ENCODE results near the gene CDC42EP5. TPM values are rescaled to one million over a fixed set of nuclear protein-coding genes. Genes with fewer than 3 reads are reported as not detected.

The CDC42EP5 gene
- total and polyA plus RNA-seq, 4 donors: 0.28 to 2.2 (median 0.84) TPM; not detected in 1

DNA sequence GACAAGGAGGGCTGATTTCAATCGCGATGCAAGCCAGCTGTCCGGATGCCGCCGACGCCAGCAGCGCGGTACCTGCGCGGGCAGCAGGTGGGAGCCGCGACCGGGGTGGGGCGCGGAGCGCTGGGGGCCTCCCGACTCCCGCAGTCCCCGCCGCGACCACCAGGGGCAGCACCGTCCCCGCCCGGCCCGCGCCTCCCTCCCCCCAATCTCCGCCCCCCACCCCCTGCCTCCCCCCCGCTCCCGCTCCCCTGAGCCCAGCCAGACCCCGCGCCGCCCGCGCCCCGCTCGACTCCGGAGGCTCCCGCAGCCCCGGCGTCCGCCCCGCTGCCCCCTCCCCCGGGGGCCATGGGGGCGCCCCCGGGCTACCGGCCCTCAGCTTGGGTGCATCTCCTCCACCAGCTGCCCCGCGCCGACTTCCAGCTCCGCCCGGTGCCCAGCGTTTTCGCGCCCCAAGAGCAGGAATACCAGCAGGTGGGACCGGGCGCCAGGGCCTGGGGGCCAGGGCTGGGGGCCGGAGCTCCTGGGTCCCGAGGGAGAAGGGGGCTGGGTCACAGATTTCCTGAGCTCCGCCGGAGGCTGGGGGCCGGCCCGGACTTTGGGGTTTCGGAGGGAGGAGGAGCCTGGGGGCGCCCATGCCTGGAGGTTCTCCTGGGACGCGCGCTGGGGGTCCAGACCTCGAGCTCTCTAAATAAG is 57.7 kb downstream of the CDC42EP5 start, which contains the start of gene TTYH1:
Gene TTYH1 (plus strand): TSS at position 257 of the 693 bp plus-strand sequence. CDS start 89 bp downstream, at position 346.
- Histone ChIP-seq H3K27ac (ENCODE audit: low read depth in 1 of 2, low read length in 2 of 2) (no peak within 1 kb of the TSS), H3K9ac (ENCODE audit: low read depth in 1 of 2, low read length in 2 of 2) (no peak within 1 kb of the TSS), H3K36me3 (ENCODE audit: control insufficient read depth in 4 of 4, insufficient read depth in 3 of 4, low read depth in 1 of 4, low read length in 3 of 4) (no peaks in the 10 kb centered on the region), H3K9me3 (ENCODE audit: control insufficient read depth in 4 of 4, low read length in 3 of 4) (no peaks in the 10 kb centered on the region), H3K4me1 (ENCODE audit: control insufficient read depth in 4 of 4, insufficient read depth in 4 of 4, low read length in 3 of 4) (no peaks in the 10 kb centered on the region), H3K27me3 (ENCODE audit: control insufficient read depth in 4 of 4, insufficient read depth in 4 of 4, low read length in 3 of 4) (peaks cover 0 to 11% (median 8%) of the 10 kb centered on the region in 4 donors), H3K4me3 (ENCODE audit: low read depth in 1 of 3, low read length in 3 of 3) (no peak within 1 kb of the TSS)
- TF ChIP-seq NR2F2 (IDR thresholded peaks at IDR 0.05) (no peak), YY1 (IDR thresholded peaks at IDR 0.05) (no peak), SP1 (IDR thresholded peaks at IDR 0.05) (no peak), EGR1 (IDR thresholded peaks at IDR 0.05; ENCODE audit: low read depth in 2 of 2) (no peak), HNF4A (conservative IDR thresholded peaks at IDR 0.05) (no peak), GABPA (IDR thresholded peaks at IDR 0.05 in 1 of 2, conservative IDR thresholded peaks at IDR 0.05 in 1 of 2) (no peak), RAD21 (IDR thresholded peaks at IDR 0.05) (no peak), TAF1 (conservative IDR thresholded peaks at IDR 0.05) (no peak), JUND (IDR thresholded peaks at IDR 0.05) (no peak), HNF4G (IDR thresholded peaks at IDR 0.05) (no peak), RXRA (IDR thresholded peaks at IDR 0.05) (no peak), FOXA2 (IDR thresholded peaks at IDR 0.05) (no peak), FOXA1 (IDR thresholded peaks at IDR 0.05) (no peak)
- TF ChIP-seq, protein P1, sequence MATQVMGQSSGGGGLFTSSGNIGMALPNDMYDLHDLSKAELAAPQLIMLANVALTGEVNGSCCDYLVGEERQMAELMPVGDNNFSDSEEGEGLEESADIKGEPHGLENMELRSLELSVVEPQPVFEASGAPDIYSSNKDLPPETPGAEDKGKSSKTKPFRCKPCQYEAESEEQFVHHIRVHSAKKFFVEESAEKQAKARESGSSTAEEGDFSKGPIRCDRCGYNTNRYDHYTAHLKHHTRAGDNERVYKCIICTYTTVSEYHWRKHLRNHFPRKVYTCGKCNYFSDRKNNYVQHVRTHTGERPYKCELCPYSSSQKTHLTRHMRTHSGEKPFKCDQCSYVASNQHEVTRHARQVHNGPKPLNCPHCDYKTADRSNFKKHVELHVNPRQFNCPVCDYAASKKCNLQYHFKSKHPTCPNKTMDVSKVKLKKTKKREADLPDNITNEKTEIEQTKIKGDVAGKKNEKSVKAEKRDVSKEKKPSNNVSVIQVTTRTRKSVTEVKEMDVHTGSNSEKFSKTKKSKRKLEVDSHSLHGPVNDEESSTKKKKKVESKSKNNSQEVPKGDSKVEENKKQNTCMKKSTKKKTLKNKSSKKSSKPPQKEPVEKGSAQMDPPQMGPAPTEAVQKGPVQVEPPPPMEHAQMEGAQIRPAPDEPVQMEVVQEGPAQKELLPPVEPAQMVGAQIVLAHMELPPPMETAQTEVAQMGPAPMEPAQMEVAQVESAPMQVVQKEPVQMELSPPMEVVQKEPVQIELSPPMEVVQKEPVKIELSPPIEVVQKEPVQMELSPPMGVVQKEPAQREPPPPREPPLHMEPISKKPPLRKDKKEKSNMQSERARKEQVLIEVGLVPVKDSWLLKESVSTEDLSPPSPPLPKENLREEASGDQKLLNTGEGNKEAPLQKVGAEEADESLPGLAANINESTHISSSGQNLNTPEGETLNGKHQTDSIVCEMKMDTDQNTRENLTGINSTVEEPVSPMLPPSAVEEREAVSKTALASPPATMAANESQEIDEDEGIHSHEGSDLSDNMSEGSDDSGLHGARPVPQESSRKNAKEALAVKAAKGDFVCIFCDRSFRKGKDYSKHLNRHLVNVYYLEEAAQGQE (IDR thresholded peaks at IDR 0.05): no peak
- TF ChIP-seq, protein P2, sequence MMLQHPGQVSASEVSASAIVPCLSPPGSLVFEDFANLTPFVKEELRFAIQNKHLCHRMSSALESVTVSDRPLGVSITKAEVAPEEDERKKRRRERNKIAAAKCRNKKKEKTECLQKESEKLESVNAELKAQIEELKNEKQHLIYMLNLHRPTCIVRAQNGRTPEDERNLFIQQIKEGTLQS (IDR thresholded peaks at IDR 0.05): no peak
- TF ChIP-seq, protein P3, sequence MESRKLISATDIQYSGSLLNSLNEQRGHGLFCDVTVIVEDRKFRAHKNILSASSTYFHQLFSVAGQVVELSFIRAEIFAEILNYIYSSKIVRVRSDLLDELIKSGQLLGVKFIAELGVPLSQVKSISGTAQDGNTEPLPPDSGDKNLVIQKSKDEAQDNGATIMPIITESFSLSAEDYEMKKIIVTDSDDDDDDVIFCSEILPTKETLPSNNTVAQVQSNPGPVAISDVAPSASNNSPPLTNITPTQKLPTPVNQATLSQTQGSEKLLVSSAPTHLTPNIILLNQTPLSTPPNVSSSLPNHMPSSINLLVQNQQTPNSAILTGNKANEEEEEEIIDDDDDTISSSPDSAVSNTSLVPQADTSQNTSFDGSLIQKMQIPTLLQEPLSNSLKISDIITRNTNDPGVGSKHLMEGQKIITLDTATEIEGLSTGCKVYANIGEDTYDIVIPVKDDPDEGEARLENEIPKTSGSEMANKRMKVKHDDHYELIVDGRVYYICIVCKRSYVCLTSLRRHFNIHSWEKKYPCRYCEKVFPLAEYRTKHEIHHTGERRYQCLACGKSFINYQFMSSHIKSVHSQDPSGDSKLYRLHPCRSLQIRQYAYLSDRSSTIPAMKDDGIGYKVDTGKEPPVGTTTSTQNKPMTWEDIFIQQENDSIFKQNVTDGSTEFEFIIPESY (IDR thresholded peaks at IDR 0.05): no peak
- TF ChIP-seq, protein P4, sequence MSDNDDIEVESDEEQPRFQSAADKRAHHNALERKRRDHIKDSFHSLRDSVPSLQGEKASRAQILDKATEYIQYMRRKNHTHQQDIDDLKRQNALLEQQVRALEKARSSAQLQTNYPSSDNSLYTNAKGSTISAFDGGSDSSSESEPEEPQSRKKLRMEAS (IDR thresholded peaks at IDR 0.05): no peak
- TF ChIP-seq, protein P5, sequence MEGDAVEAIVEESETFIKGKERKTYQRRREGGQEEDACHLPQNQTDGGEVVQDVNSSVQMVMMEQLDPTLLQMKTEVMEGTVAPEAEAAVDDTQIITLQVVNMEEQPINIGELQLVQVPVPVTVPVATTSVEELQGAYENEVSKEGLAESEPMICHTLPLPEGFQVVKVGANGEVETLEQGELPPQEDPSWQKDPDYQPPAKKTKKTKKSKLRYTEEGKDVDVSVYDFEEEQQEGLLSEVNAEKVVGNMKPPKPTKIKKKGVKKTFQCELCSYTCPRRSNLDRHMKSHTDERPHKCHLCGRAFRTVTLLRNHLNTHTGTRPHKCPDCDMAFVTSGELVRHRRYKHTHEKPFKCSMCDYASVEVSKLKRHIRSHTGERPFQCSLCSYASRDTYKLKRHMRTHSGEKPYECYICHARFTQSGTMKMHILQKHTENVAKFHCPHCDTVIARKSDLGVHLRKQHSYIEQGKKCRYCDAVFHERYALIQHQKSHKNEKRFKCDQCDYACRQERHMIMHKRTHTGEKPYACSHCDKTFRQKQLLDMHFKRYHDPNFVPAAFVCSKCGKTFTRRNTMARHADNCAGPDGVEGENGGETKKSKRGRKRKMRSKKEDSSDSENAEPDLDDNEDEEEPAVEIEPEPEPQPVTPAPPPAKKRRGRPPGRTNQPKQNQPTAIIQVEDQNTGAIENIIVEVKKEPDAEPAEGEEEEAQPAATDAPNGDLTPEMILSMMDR (IDR thresholded peaks at IDR 0.05; ENCODE audit: low read depth, low read length, missing input control): no peak
- WGBS: 5% methylated on average over 67 of the region's 68 CpGs
- DNase-seq (ENCODE audit: low spot score): no peak

Small RNA genes within 50 kb of the gene (small RNA-seq; reads per million reads assigned to genes)
- not detected for gene AC245884.3

Other genes starting within 250 kb of the CDC42EP5 start
- gene LILRA6, start 230.5 kb downstream of the CDC42EP5 start, total RNA-seq: 1 to 10 TPM; 1.4 to 2.8 TPM
- 1 to 10 TPM; 1.0 to 1.9 TPM for gene LILRA6, start 230.5 kb downstream of the CDC42EP5 start, polyA plus RNA-seq
- 1 to 10 TPM; 5.4 to 7.1 TPM for gene LILRB5, start 216.0 kb downstream of the CDC42EP5 start, total RNA-seq
- 10 to 100 TPM in 1 of 2 donors, 1 to 10 TPM in 1; 5.1 to 10.8 TPM for gene LILRB5, start 216.0 kb downstream of the CDC42EP5 start, polyA plus RNA-seq
- gene LILRB2, start 192.2 kb downstream of the CDC42EP5 start, total RNA-seq: 1 to 10 TPM; 4.6 to 5.7 TPM
- 1 to 10 TPM; 2.2 to 6.1 TPM for gene LILRB2, start 192.2 kb downstream of the CDC42EP5 start, polyA plus RNA-seq
- gene LILRA5, start 160.1 kb downstream of the CDC42EP5 start, total RNA-seq: 1 to 10 TPM; 6.4 to 8.7 TPM
- 1 to 10 TPM in 1 of 2 donors, under 1 TPM in 1; 0.58 to 2.8 TPM for gene LILRA5, start 160.1 kb downstream of the CDC42EP5 start, polyA plus RNA-seq
- under 1 TPM; 0.08 to 0.23 TPM for gene LILRA4, start 134.1 kb downstream of the CDC42EP5 start, total RNA-seq
- under 1 TPM; 0.06 to 0.33 TPM for gene LILRA4, start 134.1 kb downstream of the CDC42EP5 start, polyA plus RNA-seq
- gene LAIR1, start 108.4 kb downstream of the CDC42EP5 start, total RNA-seq: 10 to 100 TPM in 1 of 2 donors, 1 to 10 TPM in 1; 4.5 to 16.3 TPM
- gene LAIR1, start 108.4 kb downstream of the CDC42EP5 start, polyA plus RNA-seq: 1 to 10 TPM; 1.2 to 5.1 TPM
- 1 to 10 TPM in 1 of 2 donors, under 1 TPM in 1; 0.42 to 1.1 TPM for gene TTYH1, start 57.8 kb downstream of the CDC42EP5 start, total RNA-seq
- gene TTYH1, start 57.8 kb downstream of the CDC42EP5 start, polyA plus RNA-seq: under 1 TPM; 0.28 to 0.79 TPM
- gene LENG8, start 24.1 kb downstream of the CDC42EP5 start, total RNA-seq: 10 to 100 TPM; 16.0 to 46.7 TPM
- gene LENG8, start 24.1 kb downstream of the CDC42EP5 start, polyA plus RNA-seq: 10 to 100 TPM in 1 of 2 donors, 1 to 10 TPM in 1; 6.9 to 21.4 TPM
- 1 to 10 TPM; 1.3 to 6.9 TPM for gene LENG9, start 9.5 kb downstream of the CDC42EP5 start, total RNA-seq
- 1 to 10 TPM in 1 of 2 donors, under 1 TPM in 1; 0.19 to 2.6 TPM for gene LENG9, start 9.5 kb downstream of the CDC42EP5 start, polyA plus RNA-seq
- gene LAIR2, start 29.5 kb upstream of the CDC42EP5 start, total RNA-seq: under 1 TPM in 1 of 2 donors, not detected in 1; 0.19 TPM
- gene LAIR2, start 29.5 kb upstream of the CDC42EP5 start, polyA plus RNA-seq: under 1 TPM in 1 of 2 donors, not detected in 1; 0.24 TPM
- gene LILRA2, start 100.5 kb upstream of the CDC42EP5 start, total RNA-seq: 1 to 10 TPM; 3.1 to 8.2 TPM
- 1 to 10 TPM; 1.3 to 5.2 TPM for gene LILRA2, start 100.5 kb upstream of the CDC42EP5 start, polyA plus RNA-seq
- gene LILRA1, start 120.3 kb upstream of the CDC42EP5 start, total RNA-seq: 1 to 10 TPM; 1.4 to 2.1 TPM
- 1 to 10 TPM in 1 of 2 donors, under 1 TPM in 1; 0.43 to 1.1 TPM for gene LILRA1, start 120.3 kb upstream of the CDC42EP5 start, polyA plus RNA-seq
- gene LILRB1, start 157.2 kb upstream of the CDC42EP5 start, total RNA-seq: 10 to 100 TPM in 1 of 2 donors, 1 to 10 TPM in 1; 5.1 to 10.6 TPM
- gene LILRB1, start 157.2 kb upstream of the CDC42EP5 start, polyA plus RNA-seq: 1 to 10 TPM; 1.3 to 4.6 TPM
- 1 to 10 TPM; 2.6 to 5.0 TPM for gene LILRB4, start 189.7 kb upstream of the CDC42EP5 start, total RNA-seq
- 1 to 10 TPM; 1.9 to 4.2 TPM for gene LILRB4, start 189.7 kb upstream of the CDC42EP5 start, polyA plus RNA-seq